ENCODE measurements around the gene NDST4. TPM values are rescaled to one million over a fixed set of nuclear protein-coding genes. Genes with fewer than 3 reads are reported as not detected.

The NDST4 gene
- polyA plus RNA-seq, 1 donor (not counting 4 experiments of a cell fraction or from before 2014, with no cell fraction given): not detected

GRCh38 chr4:115058533-115058932 is 54.9 kb downstream of the NDST4 start:
- Histone ChIP-seq H3K27me3 (ENCODE audit: control insufficient read depth, extremely low read depth, insufficient read depth, low read length) (no peaks in the 10 kb centered on the region), H3K9ac (ENCODE audit: control insufficient read depth, extremely low read depth, insufficient read depth, low read length) (no peak overlapping the region), H3K9me1 (ENCODE audit: control insufficient read depth, extremely low read depth, insufficient read depth, low read length) (no peaks in the 10 kb centered on the region), H3K4me3 (ENCODE audit: control insufficient read depth in 2 of 3, extremely low read depth in 1 of 3, insufficient read depth in 2 of 3, low read depth in 1 of 3, low read length in 3 of 3) (no peak overlapping the region), H3K4me1 (ENCODE audit: control insufficient read depth, extremely low read depth, insufficient read depth, low read length) (no peaks in the 10 kb centered on the region), H3K9me3 (ENCODE audit: control insufficient read depth, low read depth, low read length) (no peaks in the 10 kb centered on the region), H3K27ac (ENCODE audit: control insufficient read depth, insufficient read depth, low read length) (no peak overlapping the region), H3K4me2 (ENCODE audit: control insufficient read depth, extremely low read depth, insufficient read depth, low read depth, low read length) (no peak overlapping the region), H4K20me1 (ENCODE audit: control insufficient read depth, extremely low read depth, insufficient read depth, low read length) (no peaks in the 10 kb centered on the region), H3K36me3 (ENCODE audit: control insufficient read depth in 2 of 2, extremely low read depth in 1 of 2, insufficient read depth in 2 of 2, low read length in 2 of 2) (no peaks in the 10 kb centered on the region), H2AFZ (ENCODE audit: control insufficient read depth, low read length) (no peak overlapping the region), H3K79me2 (ENCODE audit: control insufficient read depth, insufficient read depth, low read length) (no peaks in the 10 kb centered on the region)
- FAIRE-seq: no peak
- TF ChIP-seq EZH2 (IDR thresholded peaks at IDR 0.05; ENCODE audit: low read length): no peak
- no peak for TF ChIP-seq CTCF (optimal IDR thresholded peaks at IDR 0.05 in 1 of 3, IDR thresholded peaks at IDR 0.05 in 1 of 3, conservative IDR thresholded peaks at IDR 0.05 in 1 of 3; ENCODE audit: extremely low read depth in 1 of 3, insufficient read depth in 2 of 3, low read length in 3 of 3)
- DNase-seq (ENCODE audit: low read depth, low spot score): no peak
- dilution Hi-C loops (cut with MboI; ENCODE audit: extremely low pct_ligation_motif_present, low sequenced_read_pairs): no loop called here

- Histone ChIP-seq H3K9ac (ENCODE audit: control insufficient read depth, extremely low read depth, insufficient read depth, low read length) (no peak overlapping the region), H2AFZ (ENCODE audit: control insufficient read depth, low read length) (no peak overlapping the region), H3K9me1 (ENCODE audit: control insufficient read depth, extremely low read depth, insufficient read depth, low read length) (no peaks in the 10 kb centered on the region), H4K20me1 (ENCODE audit: control insufficient read depth, extremely low read depth, insufficient read depth, low read length) (no peaks in the 10 kb centered on the region), H3K36me3 (ENCODE audit: control insufficient read depth in 2 of 2, extremely low read depth in 1 of 2, insufficient read depth in 2 of 2, low read length in 2 of 2) (no peaks in the 10 kb centered on the region), H3K4me2 (ENCODE audit: control insufficient read depth, extremely low read depth, insufficient read depth, low read depth, low read length) (no peak overlapping the region), H3K4me3 (ENCODE audit: control insufficient read depth in 2 of 3, extremely low read depth in 1 of 3, insufficient read depth in 2 of 3, low read depth in 1 of 3, low read length in 3 of 3) (no peak overlapping the region), H3K27ac (ENCODE audit: control insufficient read depth, insufficient read depth, low read length) (no peak overlapping the region), H3K4me1 (ENCODE audit: control insufficient read depth, extremely low read depth, insufficient read depth, low read length) (no peaks in the 10 kb centered on the region), H3K79me2 (ENCODE audit: control insufficient read depth, insufficient read depth, low read length) (no peaks in the 10 kb centered on the region), H3K27me3 (ENCODE audit: control insufficient read depth, extremely low read depth, insufficient read depth, low read length) (no peaks in the 10 kb centered on the region), H3K9me3 (ENCODE audit: control insufficient read depth, low read depth, low read length) (no peaks in the 10 kb centered on the region)
- TF ChIP-seq EZH2 (IDR thresholded peaks at IDR 0.05; ENCODE audit: low read length) (no peak), CTCF (optimal IDR thresholded peaks at IDR 0.05 in 1 of 3, IDR thresholded peaks at IDR 0.05 in 1 of 3, conservative IDR thresholded peaks at IDR 0.05 in 1 of 3; ENCODE audit: extremely low read depth in 1 of 3, insufficient read depth in 2 of 3, low read length in 3 of 3) (no peak)
- DNase-seq (ENCODE audit: low read depth, low spot score) (no peak), FAIRE-seq (no peak)
- dilution Hi-C loops (cut with MboI; ENCODE audit: extremely low pct_ligation_motif_present, low sequenced_read_pairs): no loop called here
Observed at GRCh38 chr4:115054836-115055235, 58.6 kb downstream of the NDST4 start.

All from keratinocyte (primary cell).